Neural cell (in vitro differentiated cells): ENCODE measurements around the gene SMTNL1. TPM values are rescaled to one million over a fixed set of nuclear protein-coding genes. Genes with fewer than 3 reads are reported as not detected.

Source experiments
- H2AFZ ChIP-seq: fragments of 200-600, 300-800 bp; sonication (generic), shearing (Covaris generic); 2 replicates; pipeline ENCODE4 v1.6.0; 2014; ENCODE audit warnings: low read depth, mild to moderate bottlenecking, antibody characterized with exemption, low read length, moderate library complexity
- H3F3A ChIP-seq: fragments of 200-600 bp; shearing (Covaris generic); 2 replicates; pipeline ENCODE4 v1.6.1; 2016; ENCODE audit warnings: mild to moderate bottlenecking, moderate library complexity, mixed read lengths, antibody characterized with exemption, low read length; ENCODE audit not compliant: insufficient read depth, poor library complexity, severe bottlenecking
- H3K27ac ChIP-seq: fragments of 200-600, 300-800 bp; sonication (generic), shearing (Covaris generic); 2 replicates; pipeline ENCODE4 v1.5.1; 2014; ENCODE audit warnings: mild to moderate bottlenecking, low read length, moderate library complexity
- H3K27me3 ChIP-seq: fragments of 300-800, 200-600 bp; sonication (generic), shearing (Covaris generic); 2 replicates; pipeline ENCODE4 v1.6.0; 2014; ENCODE audit warnings: mild to moderate bottlenecking, low read depth, low read length, moderate library complexity; ENCODE audit not compliant: insufficient read depth
- H3K36me3 ChIP-seq: fragments of 300-800, 200-600 bp; sonication (generic), shearing (Covaris generic); 2 replicates; pipeline ENCODE4 v1.5.1; 2014; ENCODE audit warnings: mild to moderate bottlenecking, antibody characterized with exemption, low read length, moderate library complexity; ENCODE audit not compliant: insufficient read depth
- H3K4me2 ChIP-seq: fragments of 300-800, 200-600 bp; sonication (generic), shearing (Covaris generic); 2 replicates; pipeline ENCODE4 v1.6.0; 2014; ENCODE audit warnings: mild to moderate bottlenecking, low read length
- H3K4me3 ChIP-seq: fragments of 300-800, 200-600 bp; sonication (generic), shearing (Covaris generic); 2 replicates; pipeline ENCODE4 v1.5.1; 2014; ENCODE audit warnings: mild to moderate bottlenecking, low read length, moderate library complexity
- H3K79me2 ChIP-seq: fragments of 200-600 bp; shearing (Covaris generic); replicated peaks from 2 replicates; pipeline ENCODE4 v1.6.0; 2014; ENCODE audit warnings: mild to moderate bottlenecking, low read length, moderate library complexity; ENCODE audit not compliant: insufficient read depth
- H3K9ac ChIP-seq: fragments of 300-800, 200-600 bp; sonication (generic), shearing (Covaris generic); 2 replicates; pipeline ENCODE4 v1.6.1; 2016; ENCODE audit warnings: mild to moderate bottlenecking, low read length, mixed read lengths
- H3K9me2 ChIP-seq: fragments of 200-600 bp; shearing (Covaris generic); 2 replicates; pipeline ENCODE4 v1.6.1; 2016; ENCODE audit warnings: mild to moderate bottlenecking, low read length, mixed read lengths; ENCODE audit not compliant: insufficient read depth
- H3K9me3 ChIP-seq: fragments of 200-600, 300-800 bp; sonication (generic), shearing (Covaris generic); 2 replicates; pipeline ENCODE4 v1.6.1; 2016; ENCODE audit warnings: mild to moderate bottlenecking, mixed run types, low read length, moderate library complexity, mixed read lengths
- H4K20me1 ChIP-seq: fragments of 200-600 bp; shearing (Covaris generic); 2 replicates; pipeline ENCODE4 v1.6.1; 2016; ENCODE audit warnings: mild to moderate bottlenecking, mixed run types; ENCODE audit not compliant: insufficient read depth
- CTCF ChIP-seq: fragments of 450-650 bp; IDR thresholded peaks from 2 replicates; pipeline ENCODE4 v1.5.1; 2014; ENCODE audit warnings: antibody characterized with exemption, mild to moderate bottlenecking, moderate library complexity; ENCODE audit not compliant: poor library complexity, severe bottlenecking
- EP300 ChIP-seq: fragments of 450-650 bp; conservative IDR thresholded peaks from 2 replicates; pipeline ENCODE4 v1.6.1; 2014; ENCODE audit warnings: antibody characterized with exemption, mild to moderate bottlenecking, moderate library complexity; ENCODE audit not compliant: poor library complexity, severe bottlenecking
- EZH2 ChIP-seq: fragments of 200-600, 300-800 bp; shearing (Covaris generic), sonication (generic); IDR thresholded peaks from 2 replicates; pipeline ENCODE4 v1.6.1; 2014; ENCODE audit warnings: antibody characterized with exemption, low read length, borderline replicate concordance, mild to moderate bottlenecking; ENCODE audit not compliant: insufficient read depth, poor library complexity, severe bottlenecking
- MXI1 ChIP-seq: fragments of 450-650 bp; conservative IDR thresholded peaks from 2 replicates; pipeline ENCODE4 v1.6.1; 2014; ENCODE audit warnings: antibody characterized with exemption, mild to moderate bottlenecking; ENCODE audit not compliant: poor library complexity, severe bottlenecking
- POLR2AphosphoS5 ChIP-seq: IDR thresholded peaks from 2 replicates; pipeline ENCODE4 v1.6.1; 2012
- RAD21 ChIP-seq: fragments of 450-650 bp; conservative IDR thresholded peaks from 2 replicates; pipeline ENCODE4 v1.6.1; 2014; ENCODE audit warnings: antibody characterized with exemption, mild to moderate bottlenecking, moderate library complexity
- REST ChIP-seq: IDR thresholded peaks from 2 replicates; pipeline ENCODE4 v1.6.1; 2012; ENCODE audit warnings: borderline replicate concordance
- SMC3 ChIP-seq: fragments of 450-650 bp; conservative IDR thresholded peaks from 2 replicates; pipeline ENCODE4 v1.6.1; 2014; ENCODE audit warnings: antibody characterized with exemption, mild to moderate bottlenecking, moderate library complexity; ENCODE audit not compliant: poor library complexity
- TAF1 ChIP-seq: IDR thresholded peaks from 2 replicates; pipeline ENCODE4 v1.6.1; 2012; ENCODE audit warnings: low read depth
- polyA plus RNA-seq: library from polyadenylated mRNA; depleted of rRNA; stranded (reverse); fragments of >200 nt; gene quantifications from 2 replicates; pipeline ENCODE4 v1.2.3, GENCODE V29; 2014

SMTNL1 gene
- polyA plus RNA-seq, 1 donor from 2014 or later: not detected

DNA sequence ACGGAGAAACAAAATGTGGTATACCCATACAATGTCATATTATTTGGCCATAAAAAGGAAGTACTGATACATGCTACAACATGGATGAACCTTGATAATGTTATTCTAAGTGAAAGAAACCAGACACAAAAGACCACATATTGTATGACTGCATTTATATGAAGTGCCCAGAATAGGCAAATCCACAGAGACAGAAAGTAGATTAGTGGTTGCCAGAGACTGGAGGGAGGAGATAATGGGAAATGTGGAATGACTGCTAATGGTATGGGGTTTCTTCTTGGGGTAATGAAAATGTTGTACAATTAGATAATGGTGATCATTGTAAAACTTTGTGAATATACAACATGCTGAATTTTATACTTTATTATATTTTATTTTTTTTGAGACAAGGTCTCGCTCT, 16.3 kb upstream of the SMTNL1 start:
- TF ChIP-seq RAD21 (no peak), CTCF (no peak), MXI1 (no peak), REST (no peak), EP300 (no peak)
- Histone ChIP-seq H3K9me2 (no peaks in the 10 kb centered on the region), H3K4me3 (no peak overlapping the region), H3K4me2 (no peak overlapping the region), H3K9ac (no peak overlapping the region), H3K9me3 (no peaks in the 10 kb centered on the region), H3K79me2 (no peaks in the 10 kb centered on the region), H4K20me1 (no peaks in the 10 kb centered on the region), H3K36me3 (no peaks in the 10 kb centered on the region), H3F3A (no peaks in the 10 kb centered on the region), H3K27ac (no peak overlapping the region), H3K27me3 (peaks cover 17% of the 10 kb centered on the region), H2AFZ (no peak overlapping the region)

- H3K9me3 ChIP-seq: no peaks in the 10 kb centered on the region
- H3K27ac ChIP-seq: no peak overlapping the region
- TF ChIP-seq SMC3 (no peak), REST (no peak), EP300 (no peak), RAD21 (no peak), EZH2 (no peak), POLR2AphosphoS5 (no peak), TAF1 (no peak), MXI1 (no peak), CTCF (no peak)
- no peaks in the 10 kb centered on the region for H3K36me3 ChIP-seq
- no peak overlapping the region for H3K4me2 ChIP-seq
- H3K4me3 ChIP-seq: no peak overlapping the region
- H3K27me3 ChIP-seq: no peaks in the 10 kb centered on the region
- no peaks in the 10 kb centered on the region for H4K20me1 ChIP-seq
- no peaks in the 10 kb centered on the region for H3F3A ChIP-seq
- no peak overlapping the region for H3K9ac ChIP-seq
- H3K9me2 ChIP-seq: no peaks in the 10 kb centered on the region
- no peaks in the 10 kb centered on the region for H3K79me2 ChIP-seq
- H2AFZ ChIP-seq: no peak overlapping the region
These were observed 14.0 kb upstream of the SMTNL1 start for GRCh38 chr11:57523419-57523818.
